Fibroblast of pulmonary artery (primary cell): ENCODE results near the gene A2ML1.

Source experiments
- DNase-seq: peaks from one replicate; pipeline ENCODE4 v3.0.0-alpha.2; 2010; ENCODE audit warnings: low read depth
- H3K4me3 ChIP-seq: replicated peaks from 2 replicates; pipeline ENCODE4 v1.5.1; 2011; ENCODE audit warnings: low read depth, mild to moderate bottlenecking, control low read depth, low read length, moderate library complexity
- CTCF ChIP-seq: IDR thresholded peaks from 2 replicates; pipeline ENCODE4 v1.5.1; 2011; ENCODE audit warnings: mild to moderate bottlenecking, control low read depth, low read length, inconsistent platforms; ENCODE audit errors: missing control alignments

A2ML1 gene

GRCh38 chr12:8911606-8912268 lies 89.3 kb downstream of the A2ML1 start:
- no peak for DNase-seq
- no peak overlapping the region for H3K4me3 ChIP-seq
- no peak for TF ChIP-seq CTCF

- no peak overlapping the region for H3K4me3 ChIP-seq
- no peak for DNase-seq
- no peak for TF ChIP-seq CTCF
These were observed 90.5 kb downstream of the A2ML1 start for GRCh38 chr12:8912914-8913313.

- peak overlapping the region; percentile 76 for H3K4me3 ChIP-seq
- DNase-seq = no peak
- no peak for TF ChIP-seq CTCF
These were observed 91.2 kb downstream of the A2ML1 start for GRCh38 chr12:8913702-8914032.

- peak; percentile 56 for TF ChIP-seq CTCF
- DNase-seq = peak; percentile 74
- peak within 1 kb of the TSS; percentile 76 for H3K4me3 ChIP-seq
These were observed 91.8 kb downstream of the A2ML1 start, which contains the start of gene PHC1 for GRCh38 chr12:8914033-8914715. Gene PHC1, plus strand, starts transcription at chr12:8914509. Its CDS starts 3,169 bp downstream, at chr12:8917678.

- H3K4me3 ChIP-seq = peak overlapping the region; percentile 60
- peak; percentile 59 for DNase-seq
- no peak for TF ChIP-seq CTCF
These were observed 92.5 kb downstream of the A2ML1 start for GRCh38 chr12:8914716-8915526.

GRCh38 chr12:8916154-8916553 lies 93.7 kb downstream of the A2ML1 start:
- no peak for TF ChIP-seq CTCF
- no peak overlapping the region for H3K4me3 ChIP-seq
- DNase-seq = no peak
